Uterus (tissue), 4 donors: ENCODE data around the gene ADRB1. TPM values are rescaled to one million over a fixed set of nuclear protein-coding genes. Genes with fewer than 3 reads are reported as not detected.

Experiments used
- DNase-seq, 2 donors: peaks; one replicate each; pipeline ENCODE4 v3.0.0-alpha.2; 2019 to 2020
- H3K27ac ChIP-seq, 2 donors: fragments of 200-600 bp; sonication (generic); 1 replicate in 1 of 2; 2 replicates in 1 of 2; pipeline ENCODE4 v1.5.1; 2016 to 2018
- H3K27me3 ChIP-seq, 2 donors: fragments of 200-600 bp; sonication (generic); one replicate each; pipeline ENCODE4 v1.5.1; 2018 to 2019; ENCODE audit warnings: control low read depth in 1 of 2
- H3K36me3 ChIP-seq, 2 donors: fragments of 200-600 bp; sonication (generic); one replicate each; pipeline ENCODE4 v1.5.1; 2019; ENCODE audit warnings: control low read depth in 1 of 2
- H3K4me1 ChIP-seq, 2 donors: fragments of 200-600 bp; sonication (generic); one replicate each; pipeline ENCODE4 v1.5.1; 2018 to 2019; ENCODE audit warnings: control low read depth in 1 of 2
- H3K4me3 ChIP-seq, 2 donors: fragments of 200-600 bp; sonication (generic); 1 replicate in 1 of 2; 2 replicates in 1 of 2; pipeline ENCODE4 v1.5.1; 2018 to 2019; ENCODE audit warnings: mild to moderate bottlenecking in 1 of 2
- H3K9me3 ChIP-seq, 2 donors: fragments of 200-600 bp; sonication (generic); one replicate each; pipeline ENCODE4 v1.5.1; 2019; ENCODE audit warnings: control low read depth in 1 of 2
- POLR2A ChIP-seq, 2 donors: fragments of 450-650 bp; IDR thresholded peaks; one replicate each; pipeline ENCODE4 v1.6.1; 2016; ENCODE audit warnings: antibody characterized with exemption in 2 of 2, mild to moderate bottlenecking in 1 of 2, moderate library complexity in 1 of 2
- intact Hi-C: fragments of 100-400 bp; cut with DNase I; formaldehyde crosslinking; loops from one replicate; pipeline ENCODE4 v1.15.1; 2023; ENCODE audit warnings: low total_unique reads
- total RNA-seq, 4 donors: library from RNA; depleted of rRNA in 3 of 4; stranded (reverse); fragments of >200 nt in 3 of 4; gene quantifications; one replicate each; pipeline versions ENCODE4 v1.1.0 to v1.2.4, GENCODE V29; 2014 to 2023
- TF ChIP-seq, protein P1 (sequence below), 4 experiments: fragments of 200-600 bp in 2 of 4; fragments of 450-650 bp in 2 of 4; sonication (generic) in 2 of 4; IDR thresholded peaks; one replicate each; pipeline ENCODE4 v1.5.1; 2016 to 2019; ENCODE audit warnings: antibody characterized with exemption in 4 of 4, mild to moderate bottlenecking in 2 of 4, moderate library complexity in 1 of 4
- donor health status: DM: yes; HTN: yes; CAD: no.

The ADRB1 gene
- total RNA-seq, 4 donors from 2014 or later = 0.18 TPM; not detected in 3

DNA sequence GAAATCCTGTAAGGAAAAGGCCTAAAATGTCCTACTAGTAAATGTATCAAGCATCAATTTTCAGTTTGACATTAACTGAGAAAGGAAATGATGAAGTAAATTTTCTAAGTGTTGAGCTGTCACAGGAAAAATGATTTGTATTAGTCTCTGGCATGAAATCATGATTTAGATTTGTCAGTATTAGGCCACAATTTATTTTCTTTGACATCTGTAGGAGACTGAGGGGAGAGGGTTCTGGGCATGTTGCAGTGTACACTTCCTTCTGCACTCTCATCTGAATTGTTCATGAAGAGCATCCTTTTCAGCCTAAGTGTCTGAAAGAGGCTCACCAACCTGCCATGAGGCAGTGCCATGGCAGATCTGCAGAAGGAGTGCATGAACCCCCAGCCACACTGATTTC is 15.9 kb downstream of the ADRB1 start:
- Histone ChIP-seq H3K4me3 (no peak overlapping the region), H3K4me1 (no peaks in the 10 kb centered on the region), H3K9me3 (no peaks in the 10 kb centered on the region), H3K36me3 (no peaks in the 10 kb centered on the region), H3K27me3 (no peaks in the 10 kb centered on the region), H3K27ac (no peak overlapping the region)
- intact Hi-C loops = no loop called here
- TF ChIP-seq, protein P1, sequence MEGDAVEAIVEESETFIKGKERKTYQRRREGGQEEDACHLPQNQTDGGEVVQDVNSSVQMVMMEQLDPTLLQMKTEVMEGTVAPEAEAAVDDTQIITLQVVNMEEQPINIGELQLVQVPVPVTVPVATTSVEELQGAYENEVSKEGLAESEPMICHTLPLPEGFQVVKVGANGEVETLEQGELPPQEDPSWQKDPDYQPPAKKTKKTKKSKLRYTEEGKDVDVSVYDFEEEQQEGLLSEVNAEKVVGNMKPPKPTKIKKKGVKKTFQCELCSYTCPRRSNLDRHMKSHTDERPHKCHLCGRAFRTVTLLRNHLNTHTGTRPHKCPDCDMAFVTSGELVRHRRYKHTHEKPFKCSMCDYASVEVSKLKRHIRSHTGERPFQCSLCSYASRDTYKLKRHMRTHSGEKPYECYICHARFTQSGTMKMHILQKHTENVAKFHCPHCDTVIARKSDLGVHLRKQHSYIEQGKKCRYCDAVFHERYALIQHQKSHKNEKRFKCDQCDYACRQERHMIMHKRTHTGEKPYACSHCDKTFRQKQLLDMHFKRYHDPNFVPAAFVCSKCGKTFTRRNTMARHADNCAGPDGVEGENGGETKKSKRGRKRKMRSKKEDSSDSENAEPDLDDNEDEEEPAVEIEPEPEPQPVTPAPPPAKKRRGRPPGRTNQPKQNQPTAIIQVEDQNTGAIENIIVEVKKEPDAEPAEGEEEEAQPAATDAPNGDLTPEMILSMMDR (IDR thresholded peaks at IDR 0.05) = no peak
- TF ChIP-seq POLR2A (IDR thresholded peaks at IDR 0.05) = no peak
- DNase-seq = no peak

DNA sequence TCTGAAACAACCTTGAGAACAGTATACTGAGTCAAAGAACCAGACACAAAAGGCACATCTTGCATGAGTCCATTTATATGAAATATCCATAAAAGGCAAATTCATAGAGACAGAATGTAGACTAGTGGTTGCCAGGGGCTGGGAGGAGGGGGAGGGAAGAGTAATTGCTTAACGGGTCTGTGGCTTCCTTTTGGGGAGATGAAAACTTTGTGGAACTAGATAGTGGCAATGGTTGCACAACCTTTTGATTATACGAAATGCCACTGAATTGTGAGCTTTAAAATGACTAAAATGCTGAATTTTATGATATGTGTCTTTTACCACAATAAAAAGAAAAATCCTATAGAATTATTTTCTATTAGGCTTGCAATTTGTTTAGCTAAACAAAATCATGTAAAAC is 16.8 kb downstream of the ADRB1 start:
- Histone ChIP-seq H3K4me1 (no peaks in the 10 kb centered on the region), H3K36me3 (no peaks in the 10 kb centered on the region), H3K27ac (no peak overlapping the region), H3K4me3 (no peak overlapping the region), H3K9me3 (no peaks in the 10 kb centered on the region), H3K27me3 (no peaks in the 10 kb centered on the region)
- TF ChIP-seq, protein P1 (IDR thresholded peaks at IDR 0.05) = no peak
- no peak for TF ChIP-seq POLR2A (IDR thresholded peaks at IDR 0.05)
- intact Hi-C loops = no loop called here
- no peak for DNase-seq

DNA sequence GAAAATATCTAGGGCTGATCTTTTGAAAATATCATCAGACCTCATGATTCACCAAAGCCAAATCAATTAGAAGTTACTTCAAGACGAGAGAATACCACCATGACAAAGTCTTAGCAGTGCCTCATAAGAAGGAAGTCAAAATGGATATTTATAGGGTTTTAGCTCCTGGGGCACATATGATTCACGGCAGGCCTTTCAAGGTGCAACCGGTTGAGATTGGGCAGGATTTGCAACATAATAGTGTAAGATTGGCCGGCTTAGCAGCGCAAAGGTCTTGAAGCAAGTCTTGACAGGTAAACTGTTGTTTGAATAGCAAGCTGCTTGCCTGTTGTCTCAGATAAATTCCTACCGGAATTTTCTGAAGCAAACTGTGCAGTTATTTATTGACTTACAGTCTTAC is 17.5 kb downstream of the ADRB1 start:
- TF ChIP-seq POLR2A (IDR thresholded peaks at IDR 0.05) = no peak
- TF ChIP-seq, protein P1 (IDR thresholded peaks at IDR 0.05) = no peak
- no peak for DNase-seq
- Histone ChIP-seq H3K36me3 (no peaks in the 10 kb centered on the region), H3K27me3 (no peaks in the 10 kb centered on the region), H3K4me3 (no peak overlapping the region), H3K27ac (no peak overlapping the region), H3K9me3 (no peaks in the 10 kb centered on the region), H3K4me1 (no peaks in the 10 kb centered on the region)
- intact Hi-C loops = no loop called here

DNA sequence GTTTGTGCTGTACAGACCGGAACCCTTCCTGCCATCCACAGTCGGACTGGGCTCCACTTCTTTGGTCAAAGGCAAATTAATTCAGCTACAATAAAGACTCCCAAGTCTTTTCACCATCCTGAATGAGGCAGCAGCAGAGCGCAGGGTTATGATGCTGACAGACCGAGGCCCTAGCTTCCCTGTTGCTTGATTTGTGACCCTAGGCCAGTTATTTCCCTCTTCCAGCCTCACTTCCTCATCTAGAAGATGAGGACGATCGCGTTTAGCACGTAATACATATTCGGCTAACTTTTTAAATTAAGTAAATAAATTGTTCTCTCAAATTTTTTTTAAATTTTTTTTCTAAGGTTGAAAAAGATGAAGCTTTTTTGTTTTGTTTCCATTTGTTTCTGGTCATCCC is 18.1 kb downstream of the ADRB1 start:
- TF ChIP-seq, protein P1 (IDR thresholded peaks at IDR 0.05) = no peak
- TF ChIP-seq POLR2A (IDR thresholded peaks at IDR 0.05) = no peak
- Histone ChIP-seq H3K27me3 (no peaks in the 10 kb centered on the region), H3K4me1 (no peaks in the 10 kb centered on the region), H3K4me3 (no peak overlapping the region), H3K9me3 (no peaks in the 10 kb centered on the region), H3K27ac (no peak overlapping the region), H3K36me3 (no peaks in the 10 kb centered on the region)
- no peak for DNase-seq
- intact Hi-C loops = no loop called here

DNA sequence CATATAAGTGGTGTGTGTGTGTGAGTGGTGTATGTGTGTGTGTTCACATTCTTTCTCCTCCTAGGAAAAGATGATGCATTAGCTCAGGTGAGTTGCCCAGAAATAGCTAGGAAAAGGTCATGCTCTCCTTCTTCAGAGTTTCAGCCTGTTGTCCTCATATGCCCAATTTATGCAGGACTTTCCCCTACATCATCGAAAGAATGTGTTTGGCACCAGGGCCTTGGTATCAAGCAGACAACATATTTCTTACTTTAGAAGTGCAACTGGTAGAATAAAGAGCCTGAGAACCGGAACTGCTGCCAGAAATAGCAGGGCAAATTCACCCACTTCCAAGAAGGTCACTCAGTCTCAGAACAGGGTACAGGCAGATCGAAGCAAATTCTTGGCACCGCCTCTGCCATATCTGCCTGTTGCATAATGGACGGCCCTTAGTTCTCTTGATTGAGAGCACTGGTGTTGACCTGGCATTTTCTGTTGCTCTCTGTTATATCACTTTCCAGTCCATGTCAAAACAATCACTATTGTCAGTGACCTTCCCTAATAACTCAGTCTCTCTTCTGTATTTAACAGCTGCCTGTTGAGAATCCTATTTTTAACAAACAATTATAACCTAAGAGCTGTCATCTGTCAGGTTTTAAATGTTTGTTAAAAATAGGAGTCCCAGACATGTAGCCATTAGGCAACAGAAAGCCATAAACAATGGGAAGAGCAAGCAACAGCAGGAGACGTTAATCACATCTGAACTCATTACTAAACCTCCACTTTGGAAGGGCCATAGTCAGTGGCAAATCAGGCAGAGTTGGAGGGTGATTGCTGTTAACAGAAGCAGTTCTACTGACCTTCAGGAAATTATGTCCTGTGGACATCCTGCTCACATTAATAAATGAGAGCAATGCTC is 20.7 kb downstream of the ADRB1 start:
- no peak overlapping the region for H3K4me3 ChIP-seq
- no peaks in the 10 kb centered on the region for H3K36me3 ChIP-seq
- TF ChIP-seq, protein P1 (IDR thresholded peaks at IDR 0.05) = no peak
- no peak for TF ChIP-seq POLR2A (IDR thresholded peaks at IDR 0.05)
- no peak overlapping the region for H3K27ac ChIP-seq
- intact Hi-C loops = no loop called here
- no peaks in the 10 kb centered on the region for H3K27me3 ChIP-seq
- no peak for DNase-seq
- no peaks in the 10 kb centered on the region for H3K9me3 ChIP-seq
- H3K4me1 ChIP-seq = no peaks in the 10 kb centered on the region
